KMS-11 (cell line): ENCODE data around the gene CCND2.

Source experiments
- H2AFZ ChIP-seq: fragments of 200-600 bp; sonication (generic); 2 replicates; pipeline ENCODE4 v1.6.1; 2016; ENCODE audit warnings: antibody characterized with exemption, mixed run types, low read depth
- H3K27ac ChIP-seq: fragments of 200-600 bp; sonication (generic); 2 replicates; pipeline ENCODE4 v1.6.1; 2016; ENCODE audit warnings: mild to moderate bottlenecking, mixed run types
- H3K27me3 ChIP-seq: fragments of 200-600 bp; sonication (generic); 2 replicates; pipeline ENCODE4 v1.6.1; 2017; ENCODE audit warnings: mild to moderate bottlenecking, low read depth, mixed run types, moderate library complexity; ENCODE audit not compliant: insufficient read depth
- H3K36me3 ChIP-seq: fragments of 200-600 bp; sonication (generic); 2 replicates; pipeline ENCODE4 v1.6.1; 2017; ENCODE audit warnings: mild to moderate bottlenecking, mixed run types; ENCODE audit not compliant: insufficient read depth
- H3K4me1 ChIP-seq: fragments of 200-600 bp; sonication (generic); 2 replicates; pipeline ENCODE4 v1.6.1; 2016; ENCODE audit warnings: mild to moderate bottlenecking, low read depth, mixed run types; ENCODE audit not compliant: poor library complexity, severe bottlenecking
- H3K4me2 ChIP-seq: fragments of 200-600 bp; sonication (generic); 2 replicates; pipeline ENCODE4 v1.7.0; 2016; ENCODE audit warnings: mild to moderate bottlenecking, mixed run types
- H3K4me3 ChIP-seq: fragments of 200-600 bp; sonication (generic); IDR thresholded peaks from 2 replicates; pipeline ENCODE4 v1.6.1; 2017; ENCODE audit warnings: low read depth, low read length, mixed read lengths; ENCODE audit not compliant: insufficient read depth
- H3K79me2 ChIP-seq: fragments of 200-600 bp; sonication (generic); 2 replicates; pipeline ENCODE4 v1.6.1; 2016; ENCODE audit warnings: low read depth, mixed run types; ENCODE audit not compliant: insufficient read depth
- H3K9ac ChIP-seq: fragments of 200-600 bp; sonication (generic); 2 replicates; pipeline ENCODE4 v1.6.1; 2016; ENCODE audit warnings: mild to moderate bottlenecking, mixed run types
- H4K20me1 ChIP-seq: fragments of 200-600 bp; sonication (generic); 2 replicates; pipeline ENCODE4 v1.6.1; 2016; ENCODE audit warnings: mild to moderate bottlenecking, mixed run types; ENCODE audit not compliant: insufficient read depth
- TF ChIP-seq, protein P1 (sequence below): fragments of 200-600 bp; sonication (generic); conservative IDR thresholded peaks from 2 replicates; pipeline ENCODE4 v1.6.1; 2017; ENCODE audit warnings: low read depth, mild to moderate bottlenecking, antibody characterized with exemption, low read length, moderate library complexity, mixed read lengths

CCND2 gene

DNA sequence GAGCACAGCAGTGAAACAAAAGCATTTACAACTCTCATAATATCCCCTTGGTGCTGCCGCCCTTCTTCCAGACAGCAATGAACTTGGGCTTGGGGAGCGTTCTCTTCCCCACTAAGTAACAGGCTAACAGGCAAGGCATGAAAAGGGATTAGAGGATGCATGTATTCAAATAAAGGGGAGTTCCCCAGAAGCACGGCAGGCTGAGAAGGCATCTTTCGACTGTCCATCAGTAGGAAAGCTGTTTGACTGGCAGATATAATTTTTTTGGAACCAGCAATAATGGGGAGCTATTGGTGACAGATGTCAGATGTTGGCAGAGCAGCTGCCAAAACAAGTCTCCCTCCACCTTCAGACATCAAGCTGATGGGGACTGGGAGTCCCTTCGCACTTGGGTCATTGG lies 38.2 kb downstream of the CCND2 start:
- Histone ChIP-seq H4K20me1 (no peaks in the 10 kb centered on the region), H3K9ac (no peak overlapping the region), H3K27ac (peak overlapping the region; percentile 4; the same call in 1 of the 2 replicates), H3K4me3 (no peak overlapping the region), H3K79me2 (no peaks in the 10 kb centered on the region), H3K27me3 (no peaks in the 10 kb centered on the region), H3K4me2 (peak overlapping the region; percentile 51), H3K4me1 (peaks cover 44% of the 10 kb centered on the region), H3K36me3 (no peaks in the 10 kb centered on the region), H2AFZ (no peak overlapping the region)
- TF ChIP-seq, protein P1, sequence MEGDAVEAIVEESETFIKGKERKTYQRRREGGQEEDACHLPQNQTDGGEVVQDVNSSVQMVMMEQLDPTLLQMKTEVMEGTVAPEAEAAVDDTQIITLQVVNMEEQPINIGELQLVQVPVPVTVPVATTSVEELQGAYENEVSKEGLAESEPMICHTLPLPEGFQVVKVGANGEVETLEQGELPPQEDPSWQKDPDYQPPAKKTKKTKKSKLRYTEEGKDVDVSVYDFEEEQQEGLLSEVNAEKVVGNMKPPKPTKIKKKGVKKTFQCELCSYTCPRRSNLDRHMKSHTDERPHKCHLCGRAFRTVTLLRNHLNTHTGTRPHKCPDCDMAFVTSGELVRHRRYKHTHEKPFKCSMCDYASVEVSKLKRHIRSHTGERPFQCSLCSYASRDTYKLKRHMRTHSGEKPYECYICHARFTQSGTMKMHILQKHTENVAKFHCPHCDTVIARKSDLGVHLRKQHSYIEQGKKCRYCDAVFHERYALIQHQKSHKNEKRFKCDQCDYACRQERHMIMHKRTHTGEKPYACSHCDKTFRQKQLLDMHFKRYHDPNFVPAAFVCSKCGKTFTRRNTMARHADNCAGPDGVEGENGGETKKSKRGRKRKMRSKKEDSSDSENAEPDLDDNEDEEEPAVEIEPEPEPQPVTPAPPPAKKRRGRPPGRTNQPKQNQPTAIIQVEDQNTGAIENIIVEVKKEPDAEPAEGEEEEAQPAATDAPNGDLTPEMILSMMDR: no peak

DNA sequence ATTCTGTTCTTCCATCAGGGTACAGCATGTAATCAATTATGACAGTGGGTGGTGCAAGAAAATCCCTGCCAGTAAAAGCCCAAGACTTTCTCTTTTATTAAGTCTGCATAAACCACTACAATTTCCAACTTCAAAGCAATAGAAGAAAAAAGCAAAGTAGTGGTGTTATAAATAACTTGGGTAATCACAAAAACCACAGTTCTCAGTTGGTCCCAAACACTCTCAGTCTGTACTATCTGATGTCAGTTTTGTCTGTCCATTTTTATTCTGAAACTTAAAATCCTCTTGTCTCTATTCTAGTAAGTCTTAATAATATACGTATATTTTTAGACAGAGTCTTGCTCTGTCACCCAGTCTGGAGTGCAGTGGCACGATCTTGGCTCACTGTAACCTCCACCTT lies 38.7 kb downstream of the CCND2 start:
- no peak overlapping the region for H3K4me3 ChIP-seq
- peak overlapping the region; percentile 51 for H3K4me2 ChIP-seq
- peaks cover 44% of the 10 kb centered on the region for H3K4me1 ChIP-seq
- TF ChIP-seq, protein P1: no peak
- H4K20me1 ChIP-seq: no peaks in the 10 kb centered on the region
- no peak overlapping the region for H2AFZ ChIP-seq
- no peaks in the 10 kb centered on the region for H3K27me3 ChIP-seq
- no peak overlapping the region for H3K9ac ChIP-seq
- no peaks in the 10 kb centered on the region for H3K36me3 ChIP-seq
- H3K79me2 ChIP-seq: no peaks in the 10 kb centered on the region
- H3K27ac ChIP-seq: peak overlapping the region; percentile 4; the same call in 1 of the 2 replicates

DNA sequence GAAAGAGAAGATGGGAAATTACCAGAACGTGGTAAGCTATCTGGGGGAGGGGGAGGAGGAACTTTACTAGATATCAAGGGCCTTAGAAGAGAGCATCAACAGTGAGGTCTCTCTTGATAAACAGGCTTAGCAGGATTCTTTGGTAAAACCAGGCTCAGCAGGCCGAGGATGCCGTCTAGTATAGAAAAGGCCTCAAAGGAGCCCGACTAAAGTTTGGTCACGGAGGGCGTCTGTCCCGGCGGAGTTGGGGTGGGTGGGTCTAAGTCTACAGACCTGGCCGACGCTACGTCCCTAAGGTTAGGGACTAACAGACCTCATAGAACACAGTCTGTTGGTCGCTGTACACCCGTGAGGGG lies 46.9 kb downstream of the CCND2 start:
- Histone ChIP-seq H3K36me3 (no peaks in the 10 kb centered on the region), H3K9ac (peak overlapping the region; percentile 54; the same call in 1 of the 2 replicates), H3K79me2 (peaks cover 19% of the 10 kb centered on the region; the same call in 1 of the 2 replicates), H3K27ac (peak overlapping the region; percentile 29), H3K4me1 (peaks cover 11% of the 10 kb centered on the region), H3K4me3 (no peak overlapping the region), H2AFZ (peak overlapping the region; percentile 94), H3K27me3 (no peaks in the 10 kb centered on the region), H3K4me2 (peak overlapping the region; percentile 88), H4K20me1 (no peaks in the 10 kb centered on the region)
- TF ChIP-seq, protein P1: no peak

DNA sequence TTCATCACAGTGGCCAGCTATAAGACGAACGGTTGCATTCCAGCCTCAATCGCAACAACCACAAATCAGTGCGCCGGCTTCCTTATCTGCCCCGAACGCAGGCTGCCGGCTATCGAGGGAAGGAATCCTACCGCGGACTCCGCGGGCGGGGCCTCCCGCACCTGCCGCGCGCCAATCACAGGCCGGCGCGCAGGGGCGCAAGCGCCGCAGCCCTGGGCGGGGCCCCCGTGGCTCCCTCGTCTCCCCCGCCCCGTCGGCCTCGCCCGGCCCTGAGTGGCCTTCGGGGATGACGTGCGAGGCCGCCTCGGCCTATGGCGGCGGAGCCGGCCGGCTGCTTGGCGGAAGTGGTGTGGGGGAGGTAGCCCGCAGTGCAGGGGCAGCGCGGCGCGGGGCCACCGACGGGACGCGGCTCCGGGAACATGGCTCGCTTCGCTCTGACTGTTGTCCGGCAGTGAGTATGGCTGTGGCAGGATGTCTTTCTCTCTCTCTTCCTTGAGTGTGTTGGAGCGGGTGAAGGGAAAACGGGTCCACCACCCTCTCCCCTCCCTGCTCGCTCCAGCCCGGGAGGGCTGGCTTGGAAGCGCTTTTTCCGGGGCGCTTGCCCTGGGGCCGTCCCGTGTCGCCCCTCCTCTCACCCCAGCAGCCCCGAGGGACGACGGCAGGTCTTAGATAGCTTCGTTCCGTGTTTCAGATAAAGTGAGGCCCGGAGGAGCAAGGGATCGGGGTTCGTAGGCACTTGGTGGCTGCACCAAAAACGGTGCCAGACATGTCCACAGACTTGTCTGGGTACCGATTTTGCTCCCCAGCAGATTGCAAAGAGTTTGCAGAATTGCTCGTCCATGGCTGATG lies 47.5 kb downstream of the CCND2 start, which contains the start of gene TIGAR:
Gene TIGAR, plus strand, starts transcription at position 361 of the 849 bp plus-strand sequence. Its CDS starts 59 bp downstream, at position 420.
- Histone ChIP-seq H3K79me2 (peaks cover 19% of the 10 kb centered on the region; the same call in 1 of the 2 replicates), H3K9ac (peak within 1 kb of the TSS; percentile 87), H3K27ac (peak within 1 kb of the TSS; percentile 44), H4K20me1 (no peaks in the 10 kb centered on the region), H3K4me1 (peaks cover 11% of the 10 kb centered on the region), H3K4me2 (peak within 1 kb of the TSS; percentile 88), H2AFZ (peak within 1 kb of the TSS; percentile 94), H3K27me3 (no peaks in the 10 kb centered on the region), H3K36me3 (no peaks in the 10 kb centered on the region), H3K4me3 (no peak within 1 kb of the TSS)
- TF ChIP-seq, protein P1: no peak
